Right lobe of liver (tissue), 4 donors: ENCODE results near the gene OPN5.

Source experiments
- POLR2A ChIP-seq: fragments of 450-650 bp; IDR thresholded peaks from one replicate; pipeline ENCODE4 v1.6.1; 2017; ENCODE audit warnings: antibody characterized with exemption, mild to moderate bottlenecking
- TF ChIP-seq, protein P1 (sequence below), 4 donors: fragments of 200-600 bp in 3 of 4; fragments of 450-650 bp in 1 of 4; IDR thresholded peaks; one replicate each; pipeline versions ENCODE4 v1.5.1 to v1.8.0; 2016 to 2022; ENCODE audit warnings: antibody characterized with exemption in 4 of 4, mild to moderate bottlenecking in 2 of 4
- donor health status: DM: no; HTN: no; CAD: no.
- donor health status: DM: no; HTN: no; CAD: no.
- donor health status: DM: no; HTN: yes; CAD: no.

DNA sequence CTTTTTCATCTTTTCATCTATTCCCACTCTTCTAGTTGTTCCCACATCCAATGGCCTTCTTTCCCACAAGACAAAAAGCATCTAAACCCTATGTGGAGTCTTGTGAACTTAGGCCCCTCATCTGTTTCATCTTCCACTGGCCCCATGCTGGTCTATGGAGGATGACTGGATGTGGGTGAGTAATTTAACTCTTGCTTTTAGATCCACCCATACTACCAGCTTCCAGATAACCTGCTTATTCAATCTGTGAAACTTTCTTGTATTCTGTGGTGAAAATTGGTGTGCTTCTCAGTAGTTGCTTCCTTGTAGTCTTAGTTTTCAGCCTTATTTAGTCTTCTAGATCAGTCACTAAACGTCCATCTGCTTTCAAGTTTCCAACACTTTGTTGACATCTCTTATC lies 64.9 kb downstream of the OPN5 start:
- TF ChIP-seq, protein P1, sequence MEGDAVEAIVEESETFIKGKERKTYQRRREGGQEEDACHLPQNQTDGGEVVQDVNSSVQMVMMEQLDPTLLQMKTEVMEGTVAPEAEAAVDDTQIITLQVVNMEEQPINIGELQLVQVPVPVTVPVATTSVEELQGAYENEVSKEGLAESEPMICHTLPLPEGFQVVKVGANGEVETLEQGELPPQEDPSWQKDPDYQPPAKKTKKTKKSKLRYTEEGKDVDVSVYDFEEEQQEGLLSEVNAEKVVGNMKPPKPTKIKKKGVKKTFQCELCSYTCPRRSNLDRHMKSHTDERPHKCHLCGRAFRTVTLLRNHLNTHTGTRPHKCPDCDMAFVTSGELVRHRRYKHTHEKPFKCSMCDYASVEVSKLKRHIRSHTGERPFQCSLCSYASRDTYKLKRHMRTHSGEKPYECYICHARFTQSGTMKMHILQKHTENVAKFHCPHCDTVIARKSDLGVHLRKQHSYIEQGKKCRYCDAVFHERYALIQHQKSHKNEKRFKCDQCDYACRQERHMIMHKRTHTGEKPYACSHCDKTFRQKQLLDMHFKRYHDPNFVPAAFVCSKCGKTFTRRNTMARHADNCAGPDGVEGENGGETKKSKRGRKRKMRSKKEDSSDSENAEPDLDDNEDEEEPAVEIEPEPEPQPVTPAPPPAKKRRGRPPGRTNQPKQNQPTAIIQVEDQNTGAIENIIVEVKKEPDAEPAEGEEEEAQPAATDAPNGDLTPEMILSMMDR (IDR thresholded peaks at IDR 0.05) = no peak
- TF ChIP-seq POLR2A = no peak
